Measurements from ENCODE around the gene REXO4.
A peak's percentile ranks its signal among the peaks of the same experiment; 100 is the strongest.

Gene REXO4

DNA sequence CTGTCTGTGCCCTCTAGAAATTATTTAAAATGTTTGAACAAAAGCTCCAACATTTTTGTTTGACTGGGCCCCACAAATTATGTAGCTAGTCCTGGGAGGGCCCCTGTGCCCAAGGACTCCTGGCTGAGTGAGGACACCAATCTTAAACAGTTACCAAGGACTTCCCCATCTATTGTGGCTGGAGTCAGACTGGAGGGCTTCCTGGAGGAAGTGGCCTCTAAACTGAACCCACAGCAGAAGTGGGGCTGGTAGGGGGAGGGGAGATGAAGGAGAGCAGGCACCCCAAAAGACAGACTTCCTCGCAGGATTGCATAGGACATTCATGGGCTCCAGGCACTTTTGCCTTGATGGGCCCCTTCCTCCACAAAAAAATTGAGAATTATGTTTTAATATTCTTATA is 12.4 kb upstream of the REXO4 start:
- no peak for DNase-seq (ENCODE audit: extremely low spot score)
- POLR2A ChIA-PET, result no interaction called here
- CTCF ChIA-PET, result interaction anchor here (1.0 to 1.6 kb wide), 7 partner anchors 10 to 56 kb away, joined by 3 to 4 read pairs (median 3); no protein-coding TSS in a partner anchor
- TF ChIP-seq, protein P1, sequence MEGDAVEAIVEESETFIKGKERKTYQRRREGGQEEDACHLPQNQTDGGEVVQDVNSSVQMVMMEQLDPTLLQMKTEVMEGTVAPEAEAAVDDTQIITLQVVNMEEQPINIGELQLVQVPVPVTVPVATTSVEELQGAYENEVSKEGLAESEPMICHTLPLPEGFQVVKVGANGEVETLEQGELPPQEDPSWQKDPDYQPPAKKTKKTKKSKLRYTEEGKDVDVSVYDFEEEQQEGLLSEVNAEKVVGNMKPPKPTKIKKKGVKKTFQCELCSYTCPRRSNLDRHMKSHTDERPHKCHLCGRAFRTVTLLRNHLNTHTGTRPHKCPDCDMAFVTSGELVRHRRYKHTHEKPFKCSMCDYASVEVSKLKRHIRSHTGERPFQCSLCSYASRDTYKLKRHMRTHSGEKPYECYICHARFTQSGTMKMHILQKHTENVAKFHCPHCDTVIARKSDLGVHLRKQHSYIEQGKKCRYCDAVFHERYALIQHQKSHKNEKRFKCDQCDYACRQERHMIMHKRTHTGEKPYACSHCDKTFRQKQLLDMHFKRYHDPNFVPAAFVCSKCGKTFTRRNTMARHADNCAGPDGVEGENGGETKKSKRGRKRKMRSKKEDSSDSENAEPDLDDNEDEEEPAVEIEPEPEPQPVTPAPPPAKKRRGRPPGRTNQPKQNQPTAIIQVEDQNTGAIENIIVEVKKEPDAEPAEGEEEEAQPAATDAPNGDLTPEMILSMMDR (IDR thresholded peaks at IDR 0.05; ENCODE audit: control extremely low read depth, extremely low read depth, low read depth, missing control alignments), result no peak

DNA sequence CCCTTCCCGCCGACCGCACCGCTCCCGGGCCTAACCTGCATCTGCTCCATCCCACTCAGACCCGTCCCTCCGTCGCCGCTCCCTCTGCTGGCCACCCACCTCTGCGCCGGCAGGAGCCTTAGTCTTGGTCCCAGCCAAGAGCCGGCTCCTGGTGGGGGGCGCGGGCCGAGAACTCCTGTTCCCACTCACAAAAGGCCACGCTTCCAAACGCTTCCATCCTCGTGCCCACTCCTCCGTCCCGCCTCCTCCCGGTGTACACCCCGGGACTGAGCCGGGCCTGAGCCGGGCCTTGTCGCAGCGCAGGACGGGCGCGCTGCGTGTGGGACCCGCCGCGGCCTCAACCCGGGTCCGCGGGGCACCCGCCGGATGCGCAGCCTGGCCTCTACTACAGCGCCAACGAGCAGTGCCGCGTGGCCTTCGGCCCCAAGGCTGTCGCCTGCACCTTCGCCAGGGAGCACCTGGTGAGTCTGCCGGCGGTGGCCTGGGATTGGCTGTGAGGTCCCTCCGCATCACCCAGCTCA is 11.9 kb upstream of the REXO4 start:
- TF ChIP-seq, protein P1 (IDR thresholded peaks at IDR 0.05; ENCODE audit: control extremely low read depth, extremely low read depth, low read depth, missing control alignments), result peak; percentile 48
- POLR2A ChIA-PET, result no interaction called here

DNA sequence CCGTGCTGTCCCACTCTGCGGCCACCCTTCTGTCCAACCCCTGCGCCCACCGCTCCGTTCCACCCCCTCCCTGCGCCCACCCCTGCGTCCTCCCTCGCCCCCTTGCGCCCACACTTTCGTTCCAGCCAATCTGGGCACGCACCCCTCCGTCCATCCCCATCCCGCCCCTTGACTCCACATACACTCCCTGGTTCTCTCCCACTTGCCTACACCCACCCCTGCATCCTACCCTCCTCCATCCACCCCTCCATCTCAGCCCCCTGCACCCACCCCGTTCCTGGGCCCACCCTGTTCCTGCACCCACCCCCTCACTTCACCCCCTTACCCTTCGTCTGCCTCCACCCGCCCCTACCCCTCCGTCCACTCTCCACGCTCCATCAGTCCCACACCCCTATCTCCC is 11.4 kb upstream of the REXO4 start:
- no peak for DNase-seq (ENCODE audit: extremely low spot score)
- ChIA-PET POLR2A (no interaction called here), CTCF (no interaction called here)
- TF ChIP-seq, protein P1 (IDR thresholded peaks at IDR 0.05; ENCODE audit: control extremely low read depth, extremely low read depth, low read depth, missing control alignments), result no peak

More for the DNA sequence above, 11.9 kb upstream of the REXO4 start:
- CTCF ChIA-PET, result interaction anchor here (1.0 to 1.6 kb wide), 7 partner anchors 9 to 57 kb away, joined by 3 to 4 read pairs (median 3); no protein-coding TSS in a partner anchor
- peak; percentile 63 for DNase-seq (ENCODE audit: extremely low spot score)

DNA sequence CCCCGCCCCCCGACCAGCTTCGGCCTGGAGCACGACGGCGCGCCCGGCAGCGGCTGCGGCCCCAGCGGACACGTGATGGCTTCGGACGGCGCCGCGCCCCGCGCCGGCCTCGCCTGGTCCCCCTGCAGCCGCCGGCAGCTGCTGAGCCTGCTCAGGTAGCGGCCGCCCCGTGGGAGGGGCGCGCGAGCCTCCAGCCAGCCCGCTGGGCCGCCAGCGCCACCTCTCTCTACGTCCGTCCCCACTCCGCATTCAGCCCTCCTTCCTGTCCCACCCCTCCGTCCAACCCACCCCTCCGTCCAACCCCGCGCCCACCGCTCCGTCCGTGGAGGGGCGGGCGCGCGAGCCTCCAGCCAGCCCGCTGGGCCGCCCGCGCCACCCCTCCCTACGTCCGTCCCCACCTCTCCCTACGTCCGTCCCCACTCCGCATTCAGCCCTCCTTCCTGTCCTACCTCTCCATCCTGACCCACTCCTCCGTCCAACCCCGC is 10.8 kb upstream of the REXO4 start:
- POLR2A ChIA-PET, result no interaction called here
- TF ChIP-seq, protein P1 (IDR thresholded peaks at IDR 0.05; ENCODE audit: control extremely low read depth, extremely low read depth, low read depth, missing control alignments), result peak; percentile 14

DNA sequence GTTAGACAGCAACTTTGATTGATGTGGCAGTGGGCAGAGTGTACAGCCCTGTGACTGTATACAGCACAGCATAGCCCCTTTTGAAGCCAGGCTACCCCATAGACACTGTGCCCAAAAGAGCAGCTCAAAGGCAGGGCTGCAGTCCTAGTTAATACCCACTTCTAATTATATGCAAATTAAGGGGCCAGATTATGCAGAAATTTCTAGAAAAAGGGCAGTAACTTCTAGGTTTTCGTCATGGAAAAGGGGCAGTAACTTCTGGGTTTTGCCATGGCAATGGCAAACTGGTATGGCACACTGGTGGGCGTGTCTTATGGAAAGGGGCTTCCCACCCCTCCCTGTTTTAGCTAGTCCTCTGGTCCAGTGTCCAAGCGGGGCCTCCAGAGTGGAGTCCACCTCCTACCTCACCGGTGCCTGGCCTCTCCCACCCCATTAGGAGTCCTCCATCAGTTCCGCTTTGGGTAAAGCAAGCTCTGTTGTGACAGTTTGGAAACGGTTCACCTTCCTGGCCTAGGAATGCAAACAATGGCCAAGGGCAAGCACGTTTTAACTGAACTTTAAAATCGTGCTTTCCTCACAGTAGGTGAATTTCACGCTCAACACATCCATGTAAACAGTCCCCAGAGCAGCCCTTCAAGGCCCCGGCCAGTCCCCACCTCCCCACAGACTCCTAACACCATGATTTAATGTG is 10.0 kb upstream of the REXO4 start:
- POLR2A ChIA-PET, result no interaction called here
- TF ChIP-seq, protein P1 (IDR thresholded peaks at IDR 0.05; ENCODE audit: control extremely low read depth, extremely low read depth, low read depth, missing control alignments), result no peak
- CTCF ChIA-PET, result no interaction called here
- no peak for DNase-seq (ENCODE audit: extremely low spot score)

More for the DNA sequence above, 10.8 kb upstream of the REXO4 start:
- CTCF ChIA-PET, result no interaction called here
- DNase-seq (ENCODE audit: extremely low spot score), result peak; percentile 74

DNA sequence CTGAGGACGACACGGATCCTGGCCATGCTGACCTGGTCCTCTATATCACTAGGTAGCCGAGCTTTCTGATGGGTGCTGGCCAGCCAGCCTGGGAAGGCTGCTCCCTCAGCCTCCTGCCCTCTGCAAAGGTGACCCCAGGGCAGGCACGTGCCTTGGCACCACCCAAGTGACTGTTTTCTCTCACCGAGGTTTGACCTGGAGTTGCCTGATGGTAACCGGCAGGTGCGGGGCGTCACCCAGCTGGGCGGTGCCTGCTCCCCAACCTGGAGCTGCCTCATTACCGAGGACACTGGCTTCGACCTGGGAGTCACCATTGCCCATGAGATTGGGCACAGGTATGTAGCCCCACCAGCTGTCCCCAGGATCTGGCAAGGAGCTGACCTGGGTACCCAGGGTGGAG is 8.2 kb upstream of the REXO4 start:
- CTCF ChIA-PET, result no interaction called here
- POLR2A ChIA-PET, result no interaction called here
- no peak for DNase-seq (ENCODE audit: extremely low spot score)
- TF ChIP-seq, protein P1 (IDR thresholded peaks at IDR 0.05; ENCODE audit: control extremely low read depth, extremely low read depth, low read depth, missing control alignments), result no peak
